ENCODE results near the gene IFNL1. TPM values are rescaled to one million over a fixed set of nuclear protein-coding genes. Genes with fewer than 3 reads are reported as not detected.
"Not testable (repeated sequence)": the region's sequence is repeated elsewhere in the genome, so short reads cannot be mapped to it uniquely, and the experiment has no call there.

Gene IFNL1
- total RNA-seq, 2 donors from 2014 or later, result 0.42 TPM; not detected in 1

- Mint-ChIP-seq H3K36me3 (ENCODE audit: low read depth) (no peaks in the 10 kb centered on the region), H3K4me1 (peaks cover 8% of the 10 kb centered on the region), H3K4me3 (peak overlapping the region; percentile 70), H3K9me3 (no peaks in the 10 kb centered on the region), H3K27ac (peak overlapping the region; percentile 93), H3K27me3 (no peaks in the 10 kb centered on the region)
- peak; percentile 86 for ATAC-seq (replicated peaks)
Measured at GRCh38 chr19:39297931-39298634, 1.9 kb downstream of the IFNL1 start.

- peak; percentile 76 for ATAC-seq (replicated peaks)
- Mint-ChIP-seq H3K4me1 (peaks cover 8% of the 10 kb centered on the region), H3K9me3 (no peaks in the 10 kb centered on the region), H3K36me3 (ENCODE audit: low read depth) (no peaks in the 10 kb centered on the region), H3K27ac (no peak overlapping the region), H3K4me3 (peak overlapping the region; percentile 70), H3K27me3 (no peaks in the 10 kb centered on the region)
Measured at GRCh38 chr19:39299404-39299803, 3.2 kb downstream of the IFNL1 start.

- Mint-ChIP-seq H3K4me1 (peaks cover 8% of the 10 kb centered on the region), H3K27ac (no peak overlapping the region), H3K36me3 (ENCODE audit: low read depth) (no peaks in the 10 kb centered on the region), H3K9me3 (no peaks in the 10 kb centered on the region), H3K27me3 (no peaks in the 10 kb centered on the region), H3K4me3 (no peak overlapping the region)
- no peak for ATAC-seq (replicated peaks)
Measured at GRCh38 chr19:39299832-39300231, 3.6 kb downstream of the IFNL1 start.

- Mint-ChIP-seq H3K4me3 (no peak overlapping the region), H3K36me3 (ENCODE audit: low read depth) (no peaks in the 10 kb centered on the region), H3K27ac (no peak overlapping the region), H3K9me3 (no peaks in the 10 kb centered on the region), H3K4me1 (peaks cover 8% of the 10 kb centered on the region), H3K27me3 (no peaks in the 10 kb centered on the region)
- ATAC-seq (replicated peaks), result no peak
Measured at GRCh38 chr19:39301021-39301420, 4.8 kb downstream of the IFNL1 start.

GRCh38 chr19:39301562-39301961 is 5.4 kb downstream of the IFNL1 start:
- no peaks in the 10 kb centered on the region for H3K27me3 Mint-ChIP-seq
- no peak overlapping the region for H3K27ac Mint-ChIP-seq
- peaks cover 2% of the 10 kb centered on the region for H3K36me3 Mint-ChIP-seq (ENCODE audit: low read depth)
- H3K4me1 Mint-ChIP-seq, result peaks cover 9% of the 10 kb centered on the region
- no peaks in the 10 kb centered on the region for H3K9me3 Mint-ChIP-seq
- ATAC-seq (replicated peaks), result no peak
- H3K4me3 Mint-ChIP-seq, result no peak overlapping the region

GRCh38 chr19:39303373-39304184 is 7.4 kb downstream of the IFNL1 start:
- H3K4me1 Mint-ChIP-seq, result peaks cover 7% of the 10 kb centered on the region
- no peaks in the 10 kb centered on the region for H3K27me3 Mint-ChIP-seq
- no peak overlapping the region for H3K4me3 Mint-ChIP-seq
- no peaks in the 10 kb centered on the region for H3K9me3 Mint-ChIP-seq
- no peak overlapping the region for H3K27ac Mint-ChIP-seq
- peaks cover 8% of the 10 kb centered on the region for H3K36me3 Mint-ChIP-seq (ENCODE audit: low read depth)
- ATAC-seq (replicated peaks), result no peak

- Mint-ChIP-seq H3K4me1 (peaks cover 5% of the 10 kb centered on the region), H3K4me3 (no peak overlapping the region), H3K27me3 (no peaks in the 10 kb centered on the region), H3K9me3 (no peaks in the 10 kb centered on the region), H3K27ac (no peak overlapping the region), H3K36me3 (ENCODE audit: low read depth) (peaks cover 13% of the 10 kb centered on the region)
- ATAC-seq (replicated peaks), result no peak
Measured at GRCh38 chr19:39304185-39304513, 7.9 kb downstream of the IFNL1 start.

GRCh38 chr19:39304701-39305571 is 8.7 kb downstream of the IFNL1 start:
- ATAC-seq (replicated peaks), result no peak
- H3K27ac Mint-ChIP-seq, result peak overlapping the region; percentile 37
- peaks cover 13% of the 10 kb centered on the region for H3K36me3 Mint-ChIP-seq (ENCODE audit: low read depth)
- H3K9me3 Mint-ChIP-seq, result no peaks in the 10 kb centered on the region
- H3K4me3 Mint-ChIP-seq, result no peak overlapping the region
- peaks cover 5% of the 10 kb centered on the region for H3K4me1 Mint-ChIP-seq
- no peaks in the 10 kb centered on the region for H3K27me3 Mint-ChIP-seq

- H3K4me3 Mint-ChIP-seq, result no peak overlapping the region
- H3K36me3 Mint-ChIP-seq (ENCODE audit: low read depth), result peaks cover 15% of the 10 kb centered on the region
- H3K27ac Mint-ChIP-seq, result no peak overlapping the region
- ATAC-seq (replicated peaks), result no peak
- no peaks in the 10 kb centered on the region for H3K27me3 Mint-ChIP-seq
- no peaks in the 10 kb centered on the region for H3K9me3 Mint-ChIP-seq
- H3K4me1 Mint-ChIP-seq, result peaks cover 7% of the 10 kb centered on the region
Measured at GRCh38 chr19:39306075-39306474, 9.9 kb downstream of the IFNL1 start.

- peaks cover 26% of the 10 kb centered on the region for H3K36me3 Mint-ChIP-seq (ENCODE audit: low read depth)
- H3K9me3 Mint-ChIP-seq, result no peaks in the 10 kb centered on the region
- H3K4me1 Mint-ChIP-seq, result peaks cover 12% of the 10 kb centered on the region
- no peaks in the 10 kb centered on the region for H3K27me3 Mint-ChIP-seq
- H3K4me3 Mint-ChIP-seq, result no peak overlapping the region
- H3K27ac Mint-ChIP-seq, result no peak overlapping the region
- peak; percentile 12 for ATAC-seq (replicated peaks)
Measured at GRCh38 chr19:39307046-39307821, 11.0 kb downstream of the IFNL1 start.

- Mint-ChIP-seq H3K27me3 (no peaks in the 10 kb centered on the region), H3K27ac (no peak overlapping the region), H3K4me1 (peaks cover 12% of the 10 kb centered on the region), H3K9me3 (no peaks in the 10 kb centered on the region), H3K4me3 (no peak overlapping the region), H3K36me3 (ENCODE audit: low read depth) (peaks cover 34% of the 10 kb centered on the region)
- no peak for ATAC-seq (replicated peaks)
Measured at GRCh38 chr19:39307822-39308530, 11.8 kb downstream of the IFNL1 start.

- Mint-ChIP-seq H3K27me3 (no peaks in the 10 kb centered on the region), H3K36me3 (ENCODE audit: low read depth) (peaks cover 41% of the 10 kb centered on the region), H3K4me1 (peaks cover 12% of the 10 kb centered on the region), H3K9me3 (no peaks in the 10 kb centered on the region), H3K27ac (no peak overlapping the region), H3K4me3 (no peak overlapping the region)
- ATAC-seq (replicated peaks), result no peak
Measured at GRCh38 chr19:39308531-39309304, 12.5 kb downstream of the IFNL1 start.

GRCh38 chr19:39309305-39309670 is 13.1 kb downstream of the IFNL1 start:
- not testable (repeated sequence) for H3K4me3 Mint-ChIP-seq; H3K27ac Mint-ChIP-seq; ATAC-seq (replicated peaks); H3K9me3 Mint-ChIP-seq; H3K27me3 Mint-ChIP-seq
- Mint-ChIP-seq H3K4me1 (peaks cover 12% of the 10 kb centered on the region), H3K36me3 (ENCODE audit: low read depth) (peaks cover 47% of the 10 kb centered on the region)
